Mucosa of descending colon (tissue), 3 donors: Measurements from ENCODE around the gene DOC2B. TPM values are rescaled to one million over a fixed set of nuclear protein-coding genes. Genes with fewer than 3 reads are reported as not detected.
A peak's percentile ranks its signal among the peaks of the same experiment; 100 is the strongest.

ENCODE experiments used
- ATAC-seq: fragments of 200-7000 bp; cut with Tn5 transposase; one replicate; pipeline ENCODE4 v1.9.1; 2020; ENCODE audit warnings: mild to moderate bottlenecking, moderate library complexity
- DNase-seq, 3 donors: peaks; one replicate each; pipeline ENCODE4 v3.0.0-alpha.2; 2020
- H3K36me3 ChIP-seq: fragments of 200-600 bp; one replicate; pipeline ENCODE4 v1.8.0; 2021; ENCODE audit warnings: low read depth, mild to moderate bottlenecking
- H3K4me1 ChIP-seq: fragments of 200-600 bp; one replicate; pipeline ENCODE4 v1.8.0; 2021; ENCODE audit warnings: low read depth, mild to moderate bottlenecking
- H3K4me3 ChIP-seq: fragments of 200-600 bp; one replicate; pipeline ENCODE4 v1.8.0; 2021; ENCODE audit warnings: mild to moderate bottlenecking
- H3K9me3 ChIP-seq: fragments of 200-600 bp; one replicate; pipeline ENCODE4 v1.8.0; 2021; ENCODE audit warnings: mild to moderate bottlenecking
- intact Hi-C, 2 donors: fragments of 100-400 bp; cut with DNase I in 1 of 2; cut with micrococcal nuclease in 1 of 2; formaldehyde crosslinking; loops; one replicate each; pipeline versions ENCODE4 v1.11.0 to v1.11.1; 2022; cut with DNase I, micrococcal nuclease
- long read RNA-seq, 2 donors: library from polyadenylated mRNA; unstranded; transcript quantifications; one replicate each; pipeline ENCODE4 v2.0.0, GENCODE V29; 2019 to 2021
- total RNA-seq, 3 donors: library from RNA; stranded (reverse); fragmentation: NEBNext Ultra II Directional in 2 of 3; extraction: Animal tissue kit (Norgen Biotek cat#: 25700) in 2 of 3; gene quantifications; one replicate each; pipeline versions ENCODE4 v1.2.1 to v1.2.4, GENCODE V29; 2021 to 2023
- TF ChIP-seq, protein P1 (sequence below): fragments of 200-600 bp; IDR thresholded peaks from one replicate; pipeline ENCODE4 v1.8.0; 2022; ENCODE audit warnings: antibody characterized with exemption, mild to moderate bottlenecking
- donor health status: DM: no; HTN: no; CAD: no; lungs with moderate emphysema.
- donor health status: DM: no; HTN: no; CAD: no.
- donor health status: DM: no; HTN: yes; CAD: no.

Gene DOC2B
- 1 to 10 TPM; 3.2 to 6.7 (median 4.0) TPM for total RNA-seq
- long read RNA-seq, donor 1, full-length matches to known transcripts: 1 of 2 reads
- long read RNA-seq, donor 1, partial matches to known transcripts: 1 of 2 reads
- long read RNA-seq, donor 1, other reads (novel, unspliced or antisense): 0 of 2 reads
- long read RNA-seq, donor 2: 0 reads

DNA sequence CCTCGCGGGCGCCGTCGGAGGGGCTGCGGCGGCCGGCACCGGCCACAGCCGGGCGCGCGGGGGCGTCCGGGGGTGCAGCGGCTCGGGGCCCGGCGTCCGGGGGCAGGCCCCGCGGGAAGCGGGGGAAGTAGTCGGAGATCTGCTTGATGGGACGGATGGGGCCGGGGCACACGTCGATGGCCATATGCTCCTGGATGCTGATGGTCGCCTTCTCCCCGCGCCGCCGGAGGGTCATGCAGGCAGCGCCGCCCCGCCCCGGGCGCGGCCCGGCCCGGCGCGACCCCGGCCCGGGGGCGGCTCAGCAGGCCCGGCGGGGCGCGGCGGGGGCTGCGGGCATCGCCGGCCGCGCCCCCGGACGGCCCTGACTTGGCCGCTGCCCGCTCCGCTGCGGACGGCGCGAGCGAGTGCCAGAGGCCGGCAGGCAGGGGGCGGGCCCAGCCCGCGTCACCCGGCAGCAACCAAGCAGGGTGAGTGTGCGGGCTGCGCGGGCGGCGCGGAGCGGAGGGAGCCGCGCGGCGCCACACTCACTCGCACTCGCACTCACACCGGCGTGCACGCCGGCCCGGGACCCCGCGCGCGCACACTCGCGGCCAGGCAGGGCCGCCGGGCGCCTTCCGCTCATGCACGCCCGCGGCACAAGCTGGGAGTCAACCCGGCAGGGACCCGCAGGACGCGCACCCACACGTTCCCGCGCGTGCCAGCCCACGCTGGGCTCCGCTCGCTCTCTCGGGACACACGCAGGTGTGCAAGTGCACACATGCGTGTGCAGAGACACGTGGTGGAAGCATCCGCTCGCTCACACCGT, at the start of gene DOC2B:
Gene DOC2B, minus strand, starts transcription at position 406 of the 805 bp plus-strand sequence. Its CDS starts 171 bp downstream, at position 235.
- Histone ChIP-seq H3K4me3 (no peak within 1 kb of the TSS), H3K36me3 (no peaks in the 10 kb centered on the region), H3K9me3 (no peaks in the 10 kb centered on the region), H3K4me1 (peaks cover 4% of the 10 kb centered on the region)
- DNase-seq (peak in 2 of 3 donors; percentile 34 to 57), ATAC-seq (peak; percentile 76)
- intact Hi-C loops: no loop called here
- TF ChIP-seq, protein P1, sequence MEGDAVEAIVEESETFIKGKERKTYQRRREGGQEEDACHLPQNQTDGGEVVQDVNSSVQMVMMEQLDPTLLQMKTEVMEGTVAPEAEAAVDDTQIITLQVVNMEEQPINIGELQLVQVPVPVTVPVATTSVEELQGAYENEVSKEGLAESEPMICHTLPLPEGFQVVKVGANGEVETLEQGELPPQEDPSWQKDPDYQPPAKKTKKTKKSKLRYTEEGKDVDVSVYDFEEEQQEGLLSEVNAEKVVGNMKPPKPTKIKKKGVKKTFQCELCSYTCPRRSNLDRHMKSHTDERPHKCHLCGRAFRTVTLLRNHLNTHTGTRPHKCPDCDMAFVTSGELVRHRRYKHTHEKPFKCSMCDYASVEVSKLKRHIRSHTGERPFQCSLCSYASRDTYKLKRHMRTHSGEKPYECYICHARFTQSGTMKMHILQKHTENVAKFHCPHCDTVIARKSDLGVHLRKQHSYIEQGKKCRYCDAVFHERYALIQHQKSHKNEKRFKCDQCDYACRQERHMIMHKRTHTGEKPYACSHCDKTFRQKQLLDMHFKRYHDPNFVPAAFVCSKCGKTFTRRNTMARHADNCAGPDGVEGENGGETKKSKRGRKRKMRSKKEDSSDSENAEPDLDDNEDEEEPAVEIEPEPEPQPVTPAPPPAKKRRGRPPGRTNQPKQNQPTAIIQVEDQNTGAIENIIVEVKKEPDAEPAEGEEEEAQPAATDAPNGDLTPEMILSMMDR: no peak

DNA sequence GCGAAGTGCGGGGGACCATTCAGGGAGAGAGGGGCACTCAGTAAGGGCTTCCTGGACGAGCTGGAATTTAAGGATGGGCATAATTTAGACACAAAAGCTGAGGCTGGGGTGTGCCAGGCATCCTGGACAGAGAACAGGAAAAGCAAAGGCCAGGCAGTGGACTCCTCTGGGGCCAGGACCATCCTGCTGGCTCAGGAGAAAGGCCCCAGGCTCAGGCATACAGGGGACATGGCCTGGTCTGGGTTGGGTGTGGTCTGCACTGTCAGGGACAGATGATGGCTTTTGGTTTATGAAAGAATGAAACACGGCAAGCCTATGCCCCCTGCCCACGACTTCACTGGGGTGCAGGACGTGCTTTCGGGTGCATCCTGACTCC, 48.9 kb upstream of the DOC2B start:
- TF ChIP-seq, protein P1: no peak
- H3K4me3 ChIP-seq: no peak overlapping the region
- peak in 2 of 3 donors; percentile 6 to 16 for DNase-seq
- ATAC-seq: no peak
- H3K4me1 ChIP-seq: no peaks in the 10 kb centered on the region
- intact Hi-C loops: no loop called here
- no peaks in the 10 kb centered on the region for H3K36me3 ChIP-seq
- no peaks in the 10 kb centered on the region for H3K9me3 ChIP-seq

DNA sequence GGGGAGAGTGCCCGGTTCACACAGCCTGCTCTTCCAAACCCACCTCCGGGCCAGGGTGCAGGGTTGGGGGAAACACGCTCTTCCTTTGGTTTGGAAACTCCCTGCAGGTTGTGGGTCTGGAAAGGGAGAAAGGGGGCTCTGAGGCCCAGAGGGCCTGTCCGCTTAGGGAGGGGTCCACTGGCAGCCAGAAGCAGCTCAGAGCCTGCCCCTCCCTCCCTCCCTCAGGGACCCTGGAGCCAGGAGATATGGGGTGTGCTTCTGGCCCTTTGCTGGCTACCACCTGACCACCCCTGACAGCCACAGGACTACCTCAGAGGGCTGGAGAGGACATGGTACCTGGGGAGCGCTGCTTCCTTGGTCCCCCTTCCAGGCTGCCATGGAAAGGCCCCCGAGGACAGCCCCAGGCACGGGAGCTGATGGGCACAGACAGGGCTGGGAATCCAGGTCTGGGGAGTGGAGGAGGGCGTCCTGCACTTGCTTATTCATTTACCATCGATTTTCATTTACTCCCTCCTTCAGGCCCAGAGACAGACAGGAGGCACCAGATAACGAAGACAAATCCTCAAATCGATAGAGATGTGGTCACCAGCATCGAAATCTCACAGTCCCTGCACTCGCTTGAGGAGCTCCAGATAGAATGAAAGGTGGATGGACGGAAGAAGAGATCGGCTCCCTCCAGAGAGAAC, 48.4 kb upstream of the DOC2B start:
- DNase-seq (peak in 2 of 3 donors; percentile 10 to 22), ATAC-seq (no peak)
- Histone ChIP-seq H3K9me3 (no peaks in the 10 kb centered on the region), H3K36me3 (no peaks in the 10 kb centered on the region), H3K4me3 (no peak overlapping the region), H3K4me1 (no peaks in the 10 kb centered on the region)
- intact Hi-C loops: no loop called here
- TF ChIP-seq, protein P1: no peak

DNA sequence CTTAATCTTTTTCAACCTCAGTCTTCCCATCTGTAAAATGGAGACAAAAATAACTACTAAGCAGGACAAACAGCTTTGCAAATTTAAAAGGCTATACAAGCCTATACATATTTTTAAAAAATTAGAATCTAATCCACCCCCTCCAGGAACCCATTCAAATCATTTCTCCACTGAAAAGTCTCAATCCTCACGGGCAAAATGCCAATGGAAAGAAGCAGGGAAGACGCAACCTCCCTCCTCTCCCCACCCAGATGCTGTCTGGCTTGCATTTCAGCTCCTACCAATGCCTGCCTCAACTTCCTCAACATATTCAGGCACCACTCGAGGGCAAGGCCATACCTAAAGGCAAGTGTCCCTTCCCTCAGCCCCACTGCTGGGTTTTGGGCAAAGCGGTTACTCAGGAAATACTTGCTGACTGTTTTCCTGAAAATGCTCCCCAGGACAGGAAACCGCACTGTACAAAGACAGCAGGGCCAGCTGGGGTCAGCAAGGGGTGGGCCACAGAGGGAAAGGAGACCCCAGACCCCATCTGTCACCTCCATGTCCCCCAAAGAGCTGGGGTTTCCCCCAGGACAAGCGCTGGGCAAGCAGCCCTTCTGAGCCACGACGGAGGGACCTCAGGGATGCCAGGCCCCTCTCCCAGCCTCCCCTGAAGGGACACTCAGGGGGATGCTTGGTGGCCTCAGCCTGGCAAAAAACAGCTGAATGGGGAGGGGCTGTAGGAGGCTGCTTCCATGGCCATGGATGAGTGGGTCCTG, 47.7 kb upstream of the DOC2B start:
- Histone ChIP-seq H3K36me3 (no peaks in the 10 kb centered on the region), H3K4me1 (no peaks in the 10 kb centered on the region), H3K4me3 (no peak overlapping the region), H3K9me3 (no peaks in the 10 kb centered on the region)
- DNase-seq: peak in 2 of 3 donors; percentile 12 to 23
- TF ChIP-seq, protein P1: no peak
- intact Hi-C loops: no loop called here
- ATAC-seq: no peak

DNA sequence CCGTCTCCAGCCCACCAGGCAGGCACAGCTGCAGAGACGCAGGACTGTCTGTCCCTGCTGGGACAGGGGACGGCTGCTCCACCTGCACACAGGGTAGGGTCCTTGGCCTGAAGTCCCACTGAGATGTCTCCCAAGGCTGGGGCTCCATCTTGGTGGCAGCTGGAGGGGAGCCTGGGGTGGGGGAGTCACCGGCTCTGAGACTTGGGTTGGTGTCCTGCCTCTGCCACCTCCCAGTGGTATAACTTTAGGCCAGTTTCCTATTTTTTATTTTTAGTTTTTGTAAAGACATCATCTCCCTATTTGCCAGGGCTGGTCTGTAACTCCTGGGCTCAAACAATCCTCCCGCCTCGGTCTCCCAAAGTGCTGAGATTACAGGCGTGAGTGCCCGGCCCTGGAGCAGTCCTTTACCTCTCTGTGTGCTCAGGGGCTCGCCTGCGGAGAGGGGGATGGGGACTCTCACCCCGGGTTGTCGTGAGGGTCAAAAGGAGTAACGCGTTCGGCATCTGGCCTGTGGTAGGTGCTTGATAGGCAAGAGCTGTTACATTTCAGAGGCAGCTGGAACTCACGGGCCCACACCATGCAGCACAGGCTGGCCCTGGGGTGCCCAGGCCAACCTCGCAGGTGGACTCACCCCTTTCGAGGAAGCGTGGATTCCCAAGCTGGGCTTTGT, 46.6 kb upstream of the DOC2B start:
- no peak overlapping the region for H3K4me3 ChIP-seq
- no peaks in the 10 kb centered on the region for H3K36me3 ChIP-seq
- H3K9me3 ChIP-seq: no peaks in the 10 kb centered on the region
- intact Hi-C loops: no loop called here
- DNase-seq (peak in 2 of 3 donors; percentile 14 to 34), ATAC-seq (no peak)
- no peaks in the 10 kb centered on the region for H3K4me1 ChIP-seq
- TF ChIP-seq, protein P1: no peak
